ENCODE data around the gene ABCC1.
"Not testable (repeated sequence)": the region's sequence is repeated elsewhere in the genome, so short reads cannot be mapped to it uniquely, and the experiment has no call there.

ABCC1 gene

DNA sequence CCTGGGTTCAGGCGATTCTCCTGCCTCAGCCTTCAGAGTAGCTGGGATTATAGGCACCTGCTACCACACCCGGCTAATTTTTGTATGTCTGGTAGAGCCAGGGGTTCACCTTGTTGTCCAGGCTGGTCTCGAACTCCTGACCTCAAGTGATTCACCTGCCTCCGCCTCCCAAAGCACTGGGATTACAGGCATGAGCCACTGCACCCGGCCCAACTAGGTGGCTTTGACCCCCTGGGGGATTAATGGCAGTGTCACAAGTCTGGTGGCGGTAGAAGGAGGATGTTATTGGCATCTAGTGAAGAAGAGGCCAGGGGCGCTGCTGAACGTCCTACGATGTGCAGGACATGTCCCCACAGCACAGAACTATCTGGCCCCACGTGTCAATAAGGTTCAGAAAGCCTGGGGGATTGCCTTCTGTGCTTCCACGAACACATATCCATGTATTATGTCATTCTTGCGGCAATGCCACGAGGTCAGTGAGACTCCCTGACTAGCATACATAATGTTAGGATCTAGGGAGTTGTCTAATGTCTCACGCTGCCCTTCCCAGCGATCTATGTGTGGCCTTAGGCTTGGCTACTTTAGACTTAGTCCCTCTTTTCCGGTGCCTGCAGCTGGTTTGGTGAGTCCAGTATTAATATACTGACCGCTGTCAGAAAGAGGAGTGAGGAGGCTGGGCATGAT lies 198.0 kb downstream of the ABCC1 start:
- TF ChIP-seq, protein P1, sequence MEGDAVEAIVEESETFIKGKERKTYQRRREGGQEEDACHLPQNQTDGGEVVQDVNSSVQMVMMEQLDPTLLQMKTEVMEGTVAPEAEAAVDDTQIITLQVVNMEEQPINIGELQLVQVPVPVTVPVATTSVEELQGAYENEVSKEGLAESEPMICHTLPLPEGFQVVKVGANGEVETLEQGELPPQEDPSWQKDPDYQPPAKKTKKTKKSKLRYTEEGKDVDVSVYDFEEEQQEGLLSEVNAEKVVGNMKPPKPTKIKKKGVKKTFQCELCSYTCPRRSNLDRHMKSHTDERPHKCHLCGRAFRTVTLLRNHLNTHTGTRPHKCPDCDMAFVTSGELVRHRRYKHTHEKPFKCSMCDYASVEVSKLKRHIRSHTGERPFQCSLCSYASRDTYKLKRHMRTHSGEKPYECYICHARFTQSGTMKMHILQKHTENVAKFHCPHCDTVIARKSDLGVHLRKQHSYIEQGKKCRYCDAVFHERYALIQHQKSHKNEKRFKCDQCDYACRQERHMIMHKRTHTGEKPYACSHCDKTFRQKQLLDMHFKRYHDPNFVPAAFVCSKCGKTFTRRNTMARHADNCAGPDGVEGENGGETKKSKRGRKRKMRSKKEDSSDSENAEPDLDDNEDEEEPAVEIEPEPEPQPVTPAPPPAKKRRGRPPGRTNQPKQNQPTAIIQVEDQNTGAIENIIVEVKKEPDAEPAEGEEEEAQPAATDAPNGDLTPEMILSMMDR (conservative IDR thresholded peaks at IDR 0.05; ENCODE audit: low read depth): no peak
- no peak for DNase-seq (ENCODE audit: low spot score)
- 0 out of 2 replicates have a peak overlapping the region, but pooled peaks have one; percentile 8 for H3K27ac ChIP-seq
- ChIA-PET POLR2A (ENCODE audit: low non-redundant PET) (no interaction called here), CTCF (interaction anchor here (1.2 kb wide), 1 partner anchor 272 kb away, joined by 3 read pairs; no protein-coding TSS in a partner anchor)

DNA sequence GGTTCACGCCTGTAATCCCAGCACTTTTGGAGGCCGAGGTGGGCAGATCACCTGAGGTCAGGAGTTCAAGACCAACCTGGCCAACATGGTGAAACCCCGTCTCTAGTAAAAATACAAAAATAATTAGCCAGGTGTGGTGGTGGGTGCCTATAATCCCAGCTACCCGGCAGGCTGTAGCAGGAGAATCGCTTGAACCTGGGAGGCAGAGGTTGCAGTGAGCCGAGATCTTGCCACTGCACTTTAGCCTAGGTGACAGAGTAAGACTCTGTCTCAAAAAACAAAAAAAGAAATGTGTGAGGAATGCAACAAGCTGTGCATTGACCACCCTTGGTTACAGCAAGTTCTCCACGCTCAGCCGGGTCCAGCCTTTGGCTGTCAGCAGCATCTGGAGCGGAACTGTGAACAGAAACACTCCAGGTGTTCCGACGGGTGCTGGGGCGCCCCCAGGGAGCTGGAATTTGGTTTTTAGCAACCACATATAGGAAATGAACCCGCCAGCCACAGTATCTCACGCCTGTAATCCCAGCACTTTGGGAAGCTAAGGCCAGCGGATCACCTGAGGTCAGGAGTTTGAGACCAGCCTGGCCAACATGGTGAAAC lies 198.7 kb downstream of the ABCC1 start:
- CTCF ChIA-PET: interaction anchor here (0.6 to 1.2 kb wide), 2 partner anchors 13 to 273 kb away, joined by 3 read pairs; no protein-coding TSS in a partner anchor

GRCh38 chr16:16148755-16149154 lies 199.3 kb downstream of the ABCC1 start:
- no peak for DNase-seq (ENCODE audit: low spot score)
- CTCF ChIA-PET: interaction anchor here (0.6 to 1.2 kb wide), 2 partner anchors 12 to 274 kb away, joined by 3 read pairs; no protein-coding TSS in a partner anchor
- POLR2A ChIA-PET (ENCODE audit: low non-redundant PET): no interaction called here
- TF ChIP-seq, protein P1 (conservative IDR thresholded peaks at IDR 0.05; ENCODE audit: low read depth): no peak
- H3K27ac ChIP-seq: no peak overlapping the region

More for the DNA sequence above, 198.7 kb downstream of the ABCC1 start:
- H3K27ac ChIP-seq: 0 out of 2 replicates have a peak overlapping the region, but pooled peaks have one; percentile 8
- DNase-seq (ENCODE audit: low spot score); POLR2A ChIA-PET (ENCODE audit: low non-redundant PET): not testable (repeated sequence)

- peak overlapping the region; percentile 38 for H3K27ac ChIP-seq
- CTCF ChIA-PET: no interaction called here
- TF ChIP-seq, protein P1 (conservative IDR thresholded peaks at IDR 0.05; ENCODE audit: low read depth): no peak
- no peak for DNase-seq (ENCODE audit: low spot score)
- POLR2A ChIA-PET (ENCODE audit: low non-redundant PET): no interaction called here
Measured at GRCh38 chr16:16149710-16150116, 200.3 kb downstream of the ABCC1 start.

DNA sequence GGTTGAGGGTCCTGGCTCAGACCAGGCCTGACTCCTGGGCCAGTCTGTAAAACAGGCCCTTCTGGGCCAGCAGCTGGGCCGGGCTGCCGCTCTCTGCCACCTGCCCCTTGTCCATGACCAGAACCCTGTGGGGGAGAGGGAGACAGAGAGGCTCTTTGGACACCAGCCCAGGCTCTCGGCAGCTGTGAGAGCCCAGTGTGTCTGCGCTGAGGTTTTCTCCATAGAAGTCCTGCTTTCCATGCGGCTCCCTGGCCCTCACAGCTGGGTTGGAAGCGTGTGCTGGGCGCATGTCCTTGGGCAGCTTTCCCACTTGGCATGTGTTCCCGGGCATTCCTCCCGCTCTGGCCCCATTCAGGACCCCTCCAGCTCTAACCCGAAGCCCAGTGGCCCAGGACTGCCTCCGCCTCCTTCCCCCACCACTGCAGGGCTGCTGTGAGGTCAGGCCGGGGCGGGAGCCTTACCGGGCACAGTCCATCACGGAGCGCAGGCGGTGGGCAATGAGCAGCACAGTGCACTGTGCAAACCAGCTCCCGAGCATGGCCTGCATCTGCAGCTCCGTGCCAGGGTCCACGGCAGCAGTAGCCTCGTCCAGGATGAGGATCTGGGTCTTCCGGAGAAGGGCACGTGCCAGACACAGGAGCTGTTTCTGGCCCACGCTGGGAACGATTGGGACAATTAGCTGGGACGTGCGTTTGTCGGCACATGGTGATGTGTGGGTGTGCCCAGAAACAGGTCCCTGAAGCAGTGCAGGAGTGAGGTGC lies 200.9 kb downstream of the ABCC1 start:
- no peak for DNase-seq (ENCODE audit: low spot score)
- H3K27ac ChIP-seq: peak overlapping the region; percentile 38
- POLR2A ChIA-PET (ENCODE audit: low non-redundant PET): no interaction called here
- TF ChIP-seq, protein P1 (conservative IDR thresholded peaks at IDR 0.05; ENCODE audit: low read depth): no peak
- CTCF ChIA-PET: no interaction called here

- ChIA-PET POLR2A (ENCODE audit: low non-redundant PET) (no interaction called here), CTCF (no interaction called here)
- no peak for DNase-seq (ENCODE audit: low spot score)
- TF ChIP-seq, protein P1 (conservative IDR thresholded peaks at IDR 0.05; ENCODE audit: low read depth): no peak
- no peak overlapping the region for H3K27ac ChIP-seq
Measured at GRCh38 chr16:16150878-16151152, 201.4 kb downstream of the ABCC1 start.

GRCh38 chr16:16151315-16151714 lies 201.9 kb downstream of the ABCC1 start:
- CTCF ChIA-PET: no interaction called here
- no peak overlapping the region for H3K27ac ChIP-seq
- DNase-seq (ENCODE audit: low spot score): no peak
- POLR2A ChIA-PET (ENCODE audit: low non-redundant PET): no interaction called here
- TF ChIP-seq, protein P1 (conservative IDR thresholded peaks at IDR 0.05; ENCODE audit: low read depth): no peak

DNA sequence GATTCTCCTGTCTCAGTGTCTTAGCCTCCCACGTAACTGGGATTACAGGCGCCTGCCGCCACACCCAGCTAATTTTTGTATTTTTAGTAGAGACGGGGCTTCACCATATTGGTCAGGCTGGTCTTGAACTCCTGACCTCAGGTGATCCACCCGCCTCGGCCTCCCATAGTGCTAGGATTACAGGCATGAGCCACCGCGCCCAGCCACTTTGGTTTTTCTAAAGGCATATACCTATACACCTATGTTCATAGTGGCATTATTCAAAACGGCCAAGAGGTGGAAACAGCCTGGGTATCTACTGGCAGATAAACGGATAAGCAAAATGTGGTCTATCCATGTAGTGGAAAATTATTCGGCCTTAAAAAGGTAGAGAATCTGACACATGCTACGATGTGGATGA lies 203.6 kb downstream of the ABCC1 start:
- POLR2A ChIA-PET (ENCODE audit: low non-redundant PET); H3K27ac ChIP-seq; DNase-seq (ENCODE audit: low spot score): not testable (repeated sequence)
- CTCF ChIA-PET: interaction anchor here (0.6 kb wide), 1 partner anchor 52 kb away, joined by 9 read pairs; no protein-coding TSS in a partner anchor
